Colonic mucosa (tissue), 4 donors: ENCODE results near the gene KIF16B. TPM values are rescaled to one million over a fixed set of nuclear protein-coding genes. Genes with fewer than 3 reads are reported as not detected.

Experiments used
- DNase-seq: peaks from one replicate; pipeline ENCODE4 v3.0.0-alpha.2; 2020
- H3K27ac ChIP-seq: fragments of 200-600 bp; one replicate; pipeline ENCODE4 v1.8.0; 2021
- H3K27me3 ChIP-seq: fragments of 200-600 bp; one replicate; pipeline ENCODE4 v1.8.0; 2021
- H3K36me3 ChIP-seq: fragments of 200-600 bp; one replicate; pipeline ENCODE4 v1.8.0; 2021
- H3K4me1 ChIP-seq: fragments of 200-600 bp; one replicate; pipeline ENCODE4 v1.8.0; 2021; ENCODE audit warnings: mild to moderate bottlenecking
- H3K4me3 ChIP-seq: fragments of 200-600 bp; one replicate; pipeline ENCODE4 v1.8.0; 2021
- H3K9ac ChIP-seq, 2 donors: one replicate each; pipeline ENCODE4 v1.7.0; 2013; ENCODE audit warnings: control low read depth in 2 of 2, low read depth in 2 of 2, low read length in 2 of 2
- H3K9me3 ChIP-seq: fragments of 200-600 bp; one replicate; pipeline ENCODE4 v1.8.0; 2021
- CTCF ChIP-seq: fragments of 200-600 bp; IDR thresholded peaks from one replicate; pipeline ENCODE4 v1.8.0; 2022; ENCODE audit warnings: antibody characterized with exemption, mild to moderate bottlenecking
- intact Hi-C: fragments of 100-400 bp; cut with DNase I; formaldehyde crosslinking; loops from one replicate; pipeline ENCODE4 v1.14.1; 2022
- total RNA-seq, 2 donors: library from RNA; stranded (reverse); fragmentation: NEBNext Ultra II Directional in 1 of 2; extraction: Animal tissue kit (Norgen Biotek cat#: 25700) in 1 of 2; gene quantifications; one replicate each; pipeline ENCODE4 v1.2.1, GENCODE V29; 2021
- donor health status: healthy.
- donor health status: DM: no; HTN: no; CAD: no.
- donor health status: DM: no; HTN: no; CAD: no.

Gene KIF16B
- total RNA-seq, 2 donors from 2014 or later, result 41.6 to 68.7 TPM

- H3K4me1 ChIP-seq, result no peaks in the 10 kb centered on the region
- no peak for TF ChIP-seq CTCF
- no peaks in the 10 kb centered on the region for H3K9me3 ChIP-seq
- no peak overlapping the region for H3K4me3 ChIP-seq
- intact Hi-C loops, result no loop called here
- H3K9ac ChIP-seq, result no peak overlapping the region
- H3K36me3 ChIP-seq, result no peaks in the 10 kb centered on the region
- no peaks in the 10 kb centered on the region for H3K27me3 ChIP-seq
- no peak for DNase-seq
- no peak overlapping the region for H3K27ac ChIP-seq
These were observed 28.3 kb downstream of the KIF16B start for GRCh38 chr20:16544949-16545348.

- intact Hi-C loops, result no loop called here
These were observed 30.8 kb downstream of the KIF16B start for GRCh38 chr20:16542477-16542876.

GRCh38 chr20:16541878-16542277 is 31.4 kb downstream of the KIF16B start:
- H3K4me1 ChIP-seq, result peaks cover 7% of the 10 kb centered on the region
- no peak overlapping the region for H3K4me3 ChIP-seq
- no peak for TF ChIP-seq CTCF
- H3K27me3 ChIP-seq, result no peaks in the 10 kb centered on the region
- no peaks in the 10 kb centered on the region for H3K36me3 ChIP-seq
- H3K9me3 ChIP-seq, result no peaks in the 10 kb centered on the region
- no peak overlapping the region for H3K9ac ChIP-seq
- DNase-seq, result no peak
- intact Hi-C loops, result no loop called here
- no peak overlapping the region for H3K27ac ChIP-seq

More at GRCh38 chr20:16542477-16542876, 30.8 kb downstream of the KIF16B start:
- Histone ChIP-seq H3K9me3 (no peaks in the 10 kb centered on the region), H3K9ac (no peak overlapping the region), H3K27me3 (no peaks in the 10 kb centered on the region), H3K4me3 (no peak overlapping the region), H3K27ac (no peak overlapping the region), H3K4me1 (peaks cover 7% of the 10 kb centered on the region), H3K36me3 (no peaks in the 10 kb centered on the region)
- no peak for TF ChIP-seq CTCF
- no peak for DNase-seq

GRCh38 chr20:16541226-16541625 is 32.0 kb downstream of the KIF16B start:
- Histone ChIP-seq H3K27ac (no peak overlapping the region), H3K4me3 (no peak overlapping the region), H3K27me3 (no peaks in the 10 kb centered on the region), H3K4me1 (peaks cover 7% of the 10 kb centered on the region), H3K9ac (no peak overlapping the region), H3K36me3 (no peaks in the 10 kb centered on the region), H3K9me3 (no peaks in the 10 kb centered on the region)
- intact Hi-C loops, result no loop called here
- DNase-seq, result no peak
- no peak for TF ChIP-seq CTCF

- intact Hi-C loops, result no loop called here
- no peak for TF ChIP-seq CTCF
- peak; percentile 30 for DNase-seq
- no peak overlapping the region for H3K27ac ChIP-seq
- no peaks in the 10 kb centered on the region for H3K36me3 ChIP-seq
- peaks cover 7% of the 10 kb centered on the region for H3K4me1 ChIP-seq
- no peaks in the 10 kb centered on the region for H3K27me3 ChIP-seq
- no peak overlapping the region for H3K4me3 ChIP-seq
- no peak overlapping the region for H3K9ac ChIP-seq
- no peaks in the 10 kb centered on the region for H3K9me3 ChIP-seq
These were observed 33.8 kb downstream of the KIF16B start for GRCh38 chr20:16539280-16540021.
